ENCODE results near the gene HOXB2.
A peak's percentile ranks its signal among the peaks of the same experiment; 100 is the strongest.
"Not testable (repeated sequence)": the region's sequence is repeated elsewhere in the genome, so short reads cannot be mapped to it uniquely, and the experiment has no call there.

Gene HOXB2

GRCh38 chr17:48539177-48539576 is 5.7 kb downstream of the HOXB2 start:
- no peak for DNase-seq

- no peak for DNase-seq
These were observed 7.6 kb downstream of the HOXB2 start for GRCh38 chr17:48537316-48537715.

- DNase-seq, result not testable (repeated sequence)
These were observed 8.9 kb downstream of the HOXB2 start for GRCh38 chr17:48535793-48536559.

GRCh38 chr17:48532261-48532660 is 12.6 kb downstream of the HOXB2 start:
- DNase-seq, result no peak

GRCh38 chr17:48530887-48531272 is 14.0 kb downstream of the HOXB2 start, which contains the start of gene HOXB1:
HOXB1 (minus strand) TSS chr17:48531011; CDS start chr17:48530904, 107 bp downstream.
- no peak for DNase-seq

- DNase-seq, result no peak
These were observed 14.6 kb downstream of the HOXB2 start for GRCh38 chr17:48530208-48530886.

- DNase-seq, result no peak
These were observed 15.3 kb downstream of the HOXB2 start for GRCh38 chr17:48529683-48530009.

GRCh38 chr17:48528936-48529682 is 15.8 kb downstream of the HOXB2 start:
- no peak for DNase-seq

- no peak for DNase-seq
These were observed 16.6 kb downstream of the HOXB2 start for GRCh38 chr17:48528153-48528935.

- no peak for DNase-seq
These were observed 17.4 kb downstream of the HOXB2 start for GRCh38 chr17:48527547-48527932.

- no peak for DNase-seq
These were observed 18.0 kb downstream of the HOXB2 start for GRCh38 chr17:48526608-48527546.

- no peak for DNase-seq
These were observed 21.9 kb downstream of the HOXB2 start for GRCh38 chr17:48523010-48523409.

GRCh38 chr17:48522031-48522653 is 22.8 kb downstream of the HOXB2 start:
- no peak for DNase-seq

- DNase-seq, result no peak
These were observed 24.3 kb downstream of the HOXB2 start for GRCh38 chr17:48520631-48521079.

GRCh38 chr17:48519427-48519826 is 25.5 kb downstream of the HOXB2 start:
- no peak for DNase-seq

GRCh38 chr17:48517478-48517877 is 27.4 kb downstream of the HOXB2 start:
- DNase-seq, result peak; percentile 27

GRCh38 chr17:48515925-48516900 is 28.7 kb downstream of the HOXB2 start:
- DNase-seq, result no peak

GRCh38 chr17:48514477-48514876 is 30.4 kb downstream of the HOXB2 start:
- DNase-seq, result no peak

- DNase-seq, result no peak
These were observed 31.0 kb downstream of the HOXB2 start for GRCh38 chr17:48513666-48514455.
